Spleen (tissue), 7 donors: Measurements from ENCODE around the gene PPM1L.

ENCODE experiments used
- CTCF ChIP-seq, 11 experiments: fragments of 200-600 bp in 7 of 11; fragments of 450-650 bp in 4 of 11; sonication (generic) in 4 of 11; IDR thresholded peaks in 8 of 11; conservative IDR thresholded peaks in 3 of 11; 1 replicate in 7 of 11; 2 replicates in 4 of 11; pipeline versions ENCODE4 v1.4.0 to v1.8.0; 2016 to 2021; ENCODE audit warnings: antibody characterized with exemption in 11 of 11, inconsistent platforms in 4 of 11, mild to moderate bottlenecking in 1 of 11
- POLR2A ChIP-seq, 3 donors: fragments of 450-650 bp; IDR thresholded peaks; one replicate each; pipeline ENCODE4 v1.5.1; 2017; ENCODE audit warnings: antibody characterized with exemption in 3 of 3, mild to moderate bottlenecking in 1 of 3
- donor health status: DM: no; HTN: no; CAD: no; lungs with moderate emphysema.
- donor health status: DM: no; HTN: no; CAD: no.
- donor health status: DM: no; HTN: no; CAD: no.

- TF ChIP-seq POLR2A (IDR thresholded peaks at IDR 0.05) (no peak), CTCF (IDR thresholded peaks at IDR 0.05 in 8 of 11, conservative IDR thresholded peaks at IDR 0.05 in 3 of 11) (no peak)
Measured at GRCh38 chr3:160812304-160812703, 56.3 kb downstream of the PPM1L start.
